ENCODE data around the gene GIMAP1. TPM values are rescaled to one million over a fixed set of nuclear protein-coding genes. Genes with fewer than 3 reads are reported as not detected.
A peak's percentile ranks its signal among the peaks of the same experiment; 100 is the strongest.
"Not testable (repeated sequence)": the region's sequence is repeated elsewhere in the genome, so short reads cannot be mapped to it uniquely, and the experiment has no call there.

Gene GIMAP1
- total RNA-seq, result 1 to 10 TPM; 6.6 to 8.8 TPM

DNA sequence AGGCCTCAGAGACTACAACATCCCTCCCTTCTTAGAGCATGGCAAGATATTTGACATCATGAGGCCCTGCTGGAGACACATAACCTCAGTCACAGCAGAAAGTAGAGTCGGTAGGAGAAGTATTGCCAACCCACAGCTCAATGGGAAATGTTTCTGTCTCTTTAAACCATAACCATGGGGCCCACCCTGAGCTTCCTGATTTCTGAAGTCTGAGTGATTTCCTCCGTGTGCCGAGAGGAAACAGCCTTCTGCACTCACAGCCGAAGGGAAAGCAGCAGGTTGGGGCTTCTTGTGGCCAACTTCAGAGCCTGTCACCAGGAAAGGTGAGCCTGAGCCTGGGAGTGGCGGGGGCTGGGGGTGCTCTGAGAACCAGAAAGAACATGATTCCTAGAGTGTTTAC lies at the start of gene GIMAP1:
Gene GIMAP1 (plus strand): TSS at position 246 of the 400 bp plus-strand sequence. CDS start 2,435 bp downstream, outside the sequence.
- H3K4me1 Mint-ChIP-seq (ENCODE audit: low read depth in 2 of 2), result peaks cover 54 to 73% of the 10 kb centered on the region in 2 donors
- H3K4me3 Mint-ChIP-seq, result peak within 1 kb of the TSS; percentile 81
- H3K27ac Mint-ChIP-seq, result peak within 1 kb of the TSS; percentile 99
- peak; percentile 80 to 87 for ATAC-seq
- peaks cover 50% of the 10 kb centered on the region for H3K36me3 Mint-ChIP-seq
- DNase-seq (ENCODE audit: low spot score), result peak; percentile 67
- H3K27me3 Mint-ChIP-seq, result no peaks in the 10 kb centered on the region
- peaks cover 12% of the 10 kb centered on the region for H3K9me3 Mint-ChIP-seq

- peak; percentile 85 for DNase-seq (ENCODE audit: low spot score)
- Mint-ChIP-seq H3K27me3 (no peaks in the 10 kb centered on the region), H3K9me3 (peaks cover 3% of the 10 kb centered on the region), H3K36me3 (peaks cover 36% of the 10 kb centered on the region), H3K4me1 (ENCODE audit: low read depth in 2 of 2) (peaks cover 62 to 81% of the 10 kb centered on the region in 2 donors), H3K4me3 (peak overlapping the region; percentile 81), H3K27ac (peak overlapping the region; percentile 97 to 100)
- ATAC-seq, result peak; percentile 83 to 84
These were observed 47.9 kb upstream of the GIMAP1 start for GRCh38 chr7:150668472-150668911.

DNA sequence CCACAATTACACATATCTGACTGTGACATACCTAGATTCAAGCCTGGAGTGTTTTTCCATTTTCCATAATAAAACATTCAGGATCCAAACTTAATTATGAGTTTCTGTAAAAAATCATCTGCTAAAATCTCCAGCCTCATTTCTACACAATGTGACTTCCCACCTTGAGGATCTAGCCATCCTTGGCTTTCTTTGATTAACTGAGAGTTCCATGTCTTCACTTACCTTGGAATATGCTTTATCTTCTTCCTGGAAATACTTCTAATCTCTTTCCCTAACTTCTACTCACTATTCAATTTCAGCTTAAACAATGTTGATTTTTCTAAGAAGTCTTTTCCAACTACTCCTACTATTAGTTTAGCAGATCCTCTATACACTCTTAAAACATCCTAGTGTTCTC lies 47.4 kb upstream of the GIMAP1 start:
- DNase-seq (ENCODE audit: low spot score), result no peak
- peak overlapping the region; percentile 97 to 100 for H3K27ac Mint-ChIP-seq
- peaks cover 60 to 76% of the 10 kb centered on the region in 2 donors for H3K4me1 Mint-ChIP-seq (ENCODE audit: low read depth in 2 of 2)
- H3K27me3 Mint-ChIP-seq, result no peaks in the 10 kb centered on the region
- H3K36me3 Mint-ChIP-seq, result peaks cover 34% of the 10 kb centered on the region
- peaks cover 3% of the 10 kb centered on the region for H3K9me3 Mint-ChIP-seq
- ATAC-seq, result no peak
- H3K4me3 Mint-ChIP-seq, result peak overlapping the region; percentile 81

DNA sequence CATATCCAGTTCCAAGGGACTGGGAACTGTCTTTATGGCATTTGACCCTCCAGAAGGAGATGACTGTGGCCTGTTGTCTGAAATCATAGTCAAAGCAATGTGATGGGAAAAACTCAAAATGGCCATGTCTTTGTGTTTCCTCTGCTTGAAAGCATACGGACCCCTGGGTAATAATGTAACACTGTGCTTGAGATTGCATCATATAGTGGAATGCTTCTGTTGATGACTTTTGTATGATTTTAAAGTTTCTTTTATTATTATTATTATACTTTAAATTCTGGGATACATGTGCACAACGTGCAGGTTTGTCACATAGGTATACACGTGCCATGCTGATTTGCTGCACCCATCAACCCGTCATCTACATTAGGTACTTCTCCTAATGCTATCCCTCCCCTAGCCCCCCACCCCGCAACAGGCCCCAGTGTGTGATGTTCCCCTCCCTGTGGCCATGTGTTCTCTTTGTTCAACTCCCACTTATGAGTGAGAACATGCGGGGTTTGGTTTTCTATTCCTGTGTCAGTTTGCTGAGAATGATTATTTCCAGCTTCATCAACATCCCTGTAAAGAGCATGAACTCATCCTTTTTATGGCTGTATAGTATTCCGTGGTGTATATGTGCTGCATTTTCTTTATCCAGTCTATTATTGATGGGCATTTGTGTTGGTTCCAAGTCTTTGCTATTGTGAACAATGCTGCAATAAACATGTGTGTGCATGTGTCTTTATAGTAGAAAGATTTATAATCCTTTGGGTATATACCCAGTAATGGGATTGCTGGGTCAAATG lies 44.4 kb upstream of the GIMAP1 start:
- DNase-seq (ENCODE audit: low spot score); H3K4me3 Mint-ChIP-seq: not testable (repeated sequence)

DNA sequence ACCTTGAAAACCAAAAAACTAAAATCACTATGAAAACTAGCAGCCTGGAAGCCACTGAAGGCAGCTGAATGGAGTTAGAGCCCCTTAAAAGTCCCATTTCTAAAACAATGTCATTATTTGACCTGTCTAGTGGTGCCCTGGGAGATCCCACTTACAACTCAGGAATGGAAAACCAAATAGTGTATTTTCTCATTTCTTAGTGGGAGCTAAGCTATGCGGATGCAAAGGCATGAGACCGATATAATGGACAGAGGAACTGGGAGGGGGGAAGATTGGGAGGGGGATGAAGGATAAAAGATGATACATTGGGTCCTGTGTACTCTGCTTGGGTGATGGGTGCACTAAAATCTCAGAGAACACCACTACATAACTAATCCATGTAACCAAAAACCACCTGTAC lies 40.7 kb upstream of the GIMAP1 start:
- H3K4me3 Mint-ChIP-seq, result peak overlapping the region; percentile 23
- DNase-seq (ENCODE audit: low spot score), result no peak
- H3K9me3 Mint-ChIP-seq, result no peaks in the 10 kb centered on the region
- peak overlapping the region; percentile 54 to 86 for H3K27ac Mint-ChIP-seq
- ATAC-seq, result no peak
- peaks cover 52 to 62% of the 10 kb centered on the region in 2 donors for H3K4me1 Mint-ChIP-seq (ENCODE audit: low read depth in 2 of 2)
- no peaks in the 10 kb centered on the region for H3K27me3 Mint-ChIP-seq
- H3K36me3 Mint-ChIP-seq, result peaks cover 24% of the 10 kb centered on the region

More for the DNA sequence above, 44.4 kb upstream of the GIMAP1 start:
- Mint-ChIP-seq H3K27ac (peak overlapping the region; percentile 71 to 75), H3K36me3 (peaks cover 31% of the 10 kb centered on the region), H3K4me1 (ENCODE audit: low read depth in 2 of 2) (peaks cover 51 to 68% of the 10 kb centered on the region in 2 donors)
- H3K9me3 Mint-ChIP-seq, ATAC-seq, H3K27me3 Mint-ChIP-seq: not testable (repeated sequence)

GRCh38 chr7:150676276-150676675 lies 40.1 kb upstream of the GIMAP1 start:
- H3K36me3 Mint-ChIP-seq, result peaks cover 24% of the 10 kb centered on the region
- not testable (repeated sequence) for H3K9me3 Mint-ChIP-seq; ATAC-seq; H3K27me3 Mint-ChIP-seq; DNase-seq (ENCODE audit: low spot score)
- H3K4me1 Mint-ChIP-seq (ENCODE audit: low read depth in 2 of 2), result peaks cover 50 to 62% of the 10 kb centered on the region in 2 donors
- H3K27ac Mint-ChIP-seq, result peak overlapping the region; percentile 54 to 86
- H3K4me3 Mint-ChIP-seq, result peak overlapping the region; percentile 63

DNA sequence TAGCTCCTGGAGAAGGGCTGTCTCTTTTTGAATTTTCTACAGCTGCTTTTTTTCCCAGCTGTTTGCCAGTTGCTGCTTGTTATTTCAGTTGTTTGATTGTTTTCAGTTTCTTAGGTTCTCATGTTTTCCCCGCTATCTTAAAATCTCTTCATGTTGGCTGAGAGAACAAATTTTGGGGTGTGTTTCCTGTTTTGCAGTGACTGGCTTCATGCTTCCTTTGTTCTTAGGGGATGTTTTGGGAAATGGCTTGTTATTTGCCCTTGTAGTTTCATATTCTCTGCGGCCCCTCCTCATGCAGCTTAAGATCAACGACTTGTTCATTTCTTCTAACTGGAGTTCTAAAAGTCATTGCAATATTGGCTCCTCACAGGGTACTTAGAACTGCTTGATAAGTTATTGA lies 39.6 kb upstream of the GIMAP1 start:
- not testable (repeated sequence) for H3K27me3 Mint-ChIP-seq; H3K9me3 Mint-ChIP-seq; ATAC-seq; DNase-seq (ENCODE audit: low spot score)
- Mint-ChIP-seq H3K36me3 (peaks cover 28% of the 10 kb centered on the region), H3K4me1 (ENCODE audit: low read depth in 2 of 2) (peaks cover 50 to 64% of the 10 kb centered on the region in 2 donors), H3K4me3 (peak overlapping the region; percentile 63), H3K27ac (peak overlapping the region; percentile 54 to 86)

- H3K9me3 Mint-ChIP-seq, result not testable (repeated sequence)
These were observed 37.8 kb upstream of the GIMAP1 start for GRCh38 chr7:150678601-150679000.

GRCh38 chr7:150680364-150680763 lies 36.0 kb upstream of the GIMAP1 start:
- Mint-ChIP-seq H3K36me3 (peaks cover 35% of the 10 kb centered on the region), H3K4me1 (ENCODE audit: low read depth in 2 of 2) (peaks cover 68 to 77% of the 10 kb centered on the region in 2 donors), H3K4me3 (peak overlapping the region; percentile 51), H3K27ac (peak overlapping the region; percentile 71 to 100)
- not testable (repeated sequence) for ATAC-seq; H3K9me3 Mint-ChIP-seq; DNase-seq (ENCODE audit: low spot score); H3K27me3 Mint-ChIP-seq

More at GRCh38 chr7:150678601-150679000, 37.8 kb upstream of the GIMAP1 start:
- not testable (repeated sequence) for ATAC-seq; H3K4me3 Mint-ChIP-seq; H3K27me3 Mint-ChIP-seq; DNase-seq (ENCODE audit: low spot score)
- peak overlapping the region in 1 of 2 donors; percentile 76 for H3K27ac Mint-ChIP-seq
- H3K36me3 Mint-ChIP-seq, result peaks cover 35% of the 10 kb centered on the region
- peaks cover 59 to 69% of the 10 kb centered on the region in 2 donors for H3K4me1 Mint-ChIP-seq (ENCODE audit: low read depth in 2 of 2)

GRCh38 chr7:150685219-150686029 lies 31.0 kb upstream of the GIMAP1 start, which contains the start of gene GIMAP2:
Gene GIMAP2, plus strand, starts transcription at chr7:150685706. Its CDS starts 1,354 bp downstream, at chr7:150687060.
- peaks cover 62% of the 10 kb centered on the region for H3K36me3 Mint-ChIP-seq

DNA sequence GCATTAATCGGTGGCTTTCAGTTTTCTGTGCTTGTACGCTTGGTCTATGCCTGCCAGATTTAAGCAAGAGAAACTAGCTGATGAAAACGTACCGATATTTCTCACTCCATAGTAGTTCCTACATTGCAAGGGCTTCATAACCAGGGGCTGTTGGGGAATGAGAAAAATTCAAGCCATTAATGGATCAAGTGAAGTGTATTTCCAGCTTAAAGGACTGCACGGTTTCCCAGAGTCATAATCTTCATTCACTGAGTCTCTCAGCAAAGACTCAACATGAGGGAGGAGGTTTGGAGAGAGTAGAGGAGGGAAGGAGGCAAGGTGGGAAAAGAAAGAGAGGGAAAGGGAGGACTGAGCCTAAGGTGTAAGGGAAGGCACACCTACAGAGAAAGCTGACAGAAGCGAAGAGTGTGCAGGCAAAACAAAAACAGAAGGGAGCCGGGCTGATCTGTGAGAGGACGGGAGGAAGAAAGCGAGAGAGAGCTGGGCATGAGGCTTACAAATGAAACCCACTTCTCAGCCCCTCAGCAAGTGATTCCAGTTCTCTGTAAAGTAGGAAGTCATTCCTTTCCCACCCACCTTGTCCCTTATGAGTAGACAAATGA lies 30.3 kb upstream of the GIMAP1 start:
- Mint-ChIP-seq H3K36me3 (peaks cover 63% of the 10 kb centered on the region), H3K27ac (peak overlapping the region; percentile 100), H3K27me3 (no peaks in the 10 kb centered on the region), H3K9me3 (peaks cover 7% of the 10 kb centered on the region), H3K4me1 (ENCODE audit: low read depth in 2 of 2) (peaks cover 63 to 84% of the 10 kb centered on the region in 2 donors), H3K4me3 (peak overlapping the region; percentile 100)
- peak; percentile 55 to 62 for ATAC-seq
- no peak for DNase-seq (ENCODE audit: low spot score)

More at GRCh38 chr7:150685219-150686029, 31.0 kb upstream of the GIMAP1 start, which contains the start of gene GIMAP2:
- ATAC-seq, result peak; percentile 88 to 90
- Mint-ChIP-seq H3K4me1 (ENCODE audit: low read depth in 2 of 2) (peaks cover 70 to 87% of the 10 kb centered on the region in 2 donors), H3K9me3 (peaks cover 7% of the 10 kb centered on the region), H3K4me3 (peak within 1 kb of the TSS; percentile 100), H3K27ac (peak within 1 kb of the TSS; percentile 100), H3K27me3 (no peaks in the 10 kb centered on the region)
- DNase-seq (ENCODE audit: low spot score), result no peak

- DNase-seq (ENCODE audit: low spot score) (no peak), ATAC-seq (no peak)
- Mint-ChIP-seq H3K27ac (peak overlapping the region; percentile 100), H3K36me3 (peaks cover 49% of the 10 kb centered on the region), H3K27me3 (no peaks in the 10 kb centered on the region), H3K4me1 (ENCODE audit: low read depth in 2 of 2) (peaks cover 50 to 67% of the 10 kb centered on the region in 2 donors), H3K4me3 (peak overlapping the region; percentile 100), H3K9me3 (peaks cover 5% of the 10 kb centered on the region)
These were observed 27.8 kb upstream of the GIMAP1 start for GRCh38 chr7:150688630-150689029.

DNA sequence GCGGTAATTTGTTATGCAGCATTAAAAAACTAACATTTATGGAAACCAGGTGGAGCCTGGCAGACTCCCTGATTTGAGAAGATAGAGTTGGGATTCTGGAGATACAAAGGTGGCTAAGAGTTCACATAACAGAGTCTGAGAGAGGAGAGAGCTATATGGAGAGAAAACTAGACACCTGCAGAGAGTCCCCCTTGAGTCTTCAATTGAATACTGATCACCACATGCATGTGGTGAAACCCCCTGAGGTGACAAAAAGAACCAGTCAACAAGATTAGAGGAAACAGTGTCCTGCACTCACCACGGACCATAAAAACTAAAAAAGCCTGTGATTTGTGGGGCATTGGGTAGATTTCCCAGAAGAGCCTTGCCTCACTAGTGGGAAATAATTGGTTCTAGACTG lies 20.8 kb upstream of the GIMAP1 start:
- Mint-ChIP-seq H3K4me1 (ENCODE audit: low read depth in 2 of 2) (peaks cover 11 to 26% of the 10 kb centered on the region in 2 donors), H3K27ac (peak overlapping the region; percentile 38 to 70), H3K9me3 (peaks cover 26% of the 10 kb centered on the region), H3K4me3 (peak overlapping the region; percentile 34), H3K27me3 (no peaks in the 10 kb centered on the region), H3K36me3 (peaks cover 66% of the 10 kb centered on the region)
- no peak for DNase-seq (ENCODE audit: low spot score)
- peak; percentile 53 to 60 for ATAC-seq
